HT1080 (cell line): Measurements from ENCODE around the gene CAPSL. TPM values are rescaled to one million over a fixed set of nuclear protein-coding genes. Genes with fewer than 3 reads are reported as not detected.
"Not testable (repeated sequence)": the region's sequence is repeated elsewhere in the genome, so short reads cannot be mapped to it uniquely, and the experiment has no call there.

Source experiments
- DNase-seq: peaks from one replicate; pipeline ENCODE4 v3.0.0-alpha.2; 2015; ENCODE audit warnings: low read depth
- total RNA-seq: library from RNA; depleted of rRNA; stranded (reverse); fragments of >200 nt; shearing (Covaris generic); gene quantifications from 2 replicates; pipeline ENCODE4 v1.2.3, GENCODE V29; 2014

CAPSL gene
- total RNA-seq, 1 experiment from 2014 or later: 0.61 TPM

- no peak for DNase-seq
Observed at GRCh38 chr5:35908228-35908627, 30.2 kb downstream of the CAPSL start.

DNA sequence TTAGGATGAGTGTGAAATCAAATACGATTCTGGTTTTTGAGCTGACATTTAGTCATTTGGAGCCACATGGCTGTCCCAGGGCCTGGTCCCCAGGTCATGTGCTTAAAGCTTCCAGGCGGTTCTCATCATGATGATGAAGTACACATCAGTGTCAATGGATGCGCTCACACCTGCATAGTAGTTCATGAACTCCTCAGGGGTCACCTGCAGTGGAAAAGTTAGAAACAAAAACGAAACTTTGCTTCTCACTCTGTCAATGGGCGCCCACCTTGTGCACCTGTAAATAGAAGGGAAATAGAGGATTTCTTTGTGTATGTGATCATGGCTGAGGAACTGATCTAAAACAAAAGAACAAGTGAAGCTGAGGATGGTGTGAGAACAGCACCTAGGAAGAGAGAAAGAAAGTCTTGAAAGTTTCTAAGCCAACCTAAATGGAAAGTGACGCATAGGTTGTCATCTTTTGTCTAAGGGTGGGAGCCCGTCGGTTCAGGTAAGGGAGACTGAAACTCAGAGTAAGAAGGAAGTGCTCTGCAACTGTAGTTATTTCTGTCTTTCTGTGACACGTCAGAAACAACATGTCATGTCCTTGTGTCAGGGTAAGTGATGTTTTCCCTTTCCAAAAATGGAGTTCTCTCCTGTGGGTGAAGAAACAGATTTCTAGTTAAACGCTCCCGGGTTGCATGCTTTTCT lies 33.8 kb downstream of the CAPSL start:
- no peak for DNase-seq

GRCh38 chr5:35903631-35904203 lies 34.7 kb downstream of the CAPSL start:
- no peak for DNase-seq

- DNase-seq: peak; percentile 74
Observed at GRCh38 chr5:35902046-35902672, 36.3 kb downstream of the CAPSL start.

GRCh38 chr5:35900972-35901695 lies 37.3 kb downstream of the CAPSL start:
- DNase-seq: no peak

DNA sequence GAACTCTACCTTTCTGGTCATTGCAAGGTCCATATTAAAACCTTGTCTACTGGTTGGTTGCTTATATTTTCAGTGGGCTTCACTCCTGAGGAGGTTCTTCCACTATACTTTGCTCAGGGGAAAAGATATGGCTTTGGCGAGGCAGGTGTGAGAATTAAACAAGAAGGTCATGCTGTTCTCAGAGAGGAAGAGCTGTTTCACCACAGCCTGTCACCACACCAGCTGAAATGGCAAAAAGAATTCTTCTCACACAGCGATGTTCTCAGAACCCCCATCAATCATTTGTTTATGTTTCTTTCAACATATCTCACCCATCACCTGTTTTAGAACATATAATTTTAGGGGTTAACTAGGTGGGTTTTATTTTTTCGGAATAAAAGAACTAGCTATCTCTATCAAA lies 38.6 kb downstream of the CAPSL start:
- DNase-seq: no peak

DNA sequence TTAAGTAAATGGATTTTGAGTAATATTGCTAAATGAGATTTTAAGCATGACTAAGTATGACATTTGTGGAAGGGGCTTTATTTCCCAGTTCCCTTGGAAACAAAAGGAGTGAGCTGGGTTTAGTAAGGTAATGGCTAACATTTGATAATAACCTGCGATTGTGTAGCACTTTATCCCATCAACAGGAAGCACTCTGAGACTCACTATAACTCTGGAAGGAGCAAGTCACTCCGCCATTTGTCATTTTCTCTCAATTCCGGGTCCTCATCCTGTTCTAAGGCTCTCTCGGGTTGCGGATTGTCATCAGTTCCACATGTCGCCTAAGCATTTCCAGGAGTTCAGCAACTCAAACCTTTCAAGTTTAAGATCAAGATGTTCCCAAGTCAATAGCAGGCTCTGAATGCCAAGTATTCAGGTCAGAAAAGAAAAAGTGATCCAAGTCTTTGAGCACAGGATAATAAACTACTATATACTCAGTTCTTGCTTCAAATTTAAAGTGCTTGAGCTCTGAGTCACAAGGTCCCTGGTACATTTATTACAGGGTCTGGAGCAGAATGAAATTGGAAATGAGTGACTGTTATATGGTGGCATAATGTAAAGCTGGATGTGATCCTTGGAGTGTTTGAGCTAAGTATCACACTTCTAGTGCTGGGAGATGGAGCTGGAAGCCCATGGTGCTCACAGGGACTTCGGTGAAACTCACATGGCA lies 39.3 kb downstream of the CAPSL start:
- no peak for DNase-seq

- no peak for DNase-seq
Observed at GRCh38 chr5:35894131-35894530, 44.3 kb downstream of the CAPSL start.

- DNase-seq: not testable (repeated sequence)
Observed at GRCh38 chr5:35892799-35893198, 45.6 kb downstream of the CAPSL start.

- DNase-seq: no peak
Observed at GRCh38 chr5:35890021-35891020, 48.1 kb downstream of the CAPSL start.

DNA sequence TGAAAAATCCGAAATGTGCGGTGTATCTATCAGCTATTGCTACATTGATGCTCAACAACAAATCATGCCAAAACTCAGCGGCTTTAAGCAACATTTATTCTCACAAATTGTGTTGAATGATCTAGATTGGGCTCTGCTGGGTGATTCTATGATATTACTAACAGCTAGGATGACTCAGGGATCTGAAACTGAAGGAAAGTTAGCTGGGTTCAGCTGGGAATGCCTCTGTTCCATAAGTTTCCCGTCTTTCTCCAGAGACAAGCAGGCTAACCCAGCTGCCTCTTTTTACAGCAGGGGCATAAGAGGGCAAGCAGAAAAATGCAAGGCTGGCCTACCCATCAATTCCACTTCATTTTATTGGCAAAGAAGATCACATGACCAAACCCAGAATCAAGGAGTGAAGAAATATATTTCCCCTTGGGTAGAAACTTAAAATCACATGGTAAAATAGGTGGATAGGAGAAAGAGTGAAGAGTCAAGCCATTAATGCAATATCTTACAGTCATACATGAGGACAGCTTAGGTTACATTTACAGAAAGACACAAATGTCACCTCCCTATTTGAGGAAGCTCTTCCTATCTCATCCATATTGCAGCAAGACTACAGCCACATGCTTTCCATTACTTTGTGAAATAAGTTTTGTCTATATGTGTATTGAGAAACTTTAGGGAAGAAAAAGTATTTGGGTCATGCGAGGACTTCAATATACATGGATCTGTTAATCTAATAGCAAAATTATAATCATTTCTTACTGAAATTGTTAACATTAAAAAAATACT lies 50.9 kb downstream of the CAPSL start:
- peak; percentile 28 for DNase-seq

- DNase-seq: no peak
Observed at GRCh38 chr5:35886381-35886780, 52.0 kb downstream of the CAPSL start.

DNA sequence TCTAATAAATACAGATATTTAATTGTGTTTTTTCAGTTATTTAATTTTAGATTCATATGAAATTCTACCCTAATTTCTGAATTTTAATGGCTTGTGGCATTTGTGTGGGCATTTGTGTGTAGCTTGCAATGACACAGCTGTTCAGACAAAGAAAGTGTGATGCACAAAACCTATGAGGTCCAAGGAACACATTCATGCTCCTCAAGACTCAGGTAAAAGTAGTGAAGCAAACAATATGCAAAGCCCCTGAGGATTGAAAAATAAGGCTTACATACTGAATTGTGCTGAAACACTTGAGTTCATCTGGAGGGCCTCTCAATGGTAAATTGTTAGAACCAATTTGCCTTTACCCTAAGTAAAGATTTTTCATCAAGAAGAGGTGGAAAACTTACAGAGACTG lies 53.6 kb downstream of the CAPSL start:
- no peak for DNase-seq

GRCh38 chr5:35884191-35884769 lies 54.1 kb downstream of the CAPSL start:
- DNase-seq: peak; percentile 94

GRCh38 chr5:35881758-35882157 lies 56.7 kb downstream of the CAPSL start:
- DNase-seq: peak; percentile 55

DNA sequence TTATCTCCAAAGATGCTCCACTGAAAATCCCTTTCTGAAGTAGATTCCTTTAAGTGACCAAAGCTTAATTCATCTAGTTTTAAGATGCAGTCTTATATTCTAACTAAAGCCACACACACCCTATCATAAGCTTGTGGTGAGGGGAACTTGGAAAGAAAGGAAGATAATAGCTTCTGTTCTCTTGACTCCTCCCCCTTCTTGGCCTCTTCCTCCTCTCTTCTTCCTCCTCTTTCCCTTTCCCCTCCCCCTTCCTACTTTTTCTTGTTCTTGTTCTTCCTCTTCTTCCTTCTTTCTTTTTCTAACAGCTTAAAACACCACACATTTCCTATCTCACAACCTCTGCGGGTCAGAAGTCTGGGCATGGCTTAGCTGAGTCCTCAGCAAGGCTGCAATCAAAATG lies 58.3 kb downstream of the CAPSL start:
- no peak for DNase-seq

GRCh38 chr5:35879649-35880048 lies 58.8 kb downstream of the CAPSL start:
- no peak for DNase-seq

DNA sequence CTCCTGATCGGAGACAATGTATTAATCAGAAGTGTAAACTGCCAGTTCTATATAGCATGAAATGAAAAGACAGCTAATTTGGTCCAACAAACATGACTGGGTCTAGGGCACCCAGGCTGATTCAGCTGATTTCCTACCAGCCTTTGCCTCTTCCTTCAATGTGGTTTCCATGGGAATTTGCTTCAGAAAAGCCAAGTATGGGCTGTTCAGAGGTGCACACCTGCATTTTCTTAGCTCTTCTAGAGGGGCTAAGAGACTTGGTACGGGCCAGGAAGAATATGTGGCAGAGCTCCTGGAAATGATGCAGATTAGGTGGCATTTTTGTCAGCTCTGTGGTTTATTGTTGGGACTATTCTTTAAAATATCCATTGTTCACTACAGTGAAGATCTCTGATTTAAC lies 59.3 kb downstream of the CAPSL start:
- no peak for DNase-seq

DNA sequence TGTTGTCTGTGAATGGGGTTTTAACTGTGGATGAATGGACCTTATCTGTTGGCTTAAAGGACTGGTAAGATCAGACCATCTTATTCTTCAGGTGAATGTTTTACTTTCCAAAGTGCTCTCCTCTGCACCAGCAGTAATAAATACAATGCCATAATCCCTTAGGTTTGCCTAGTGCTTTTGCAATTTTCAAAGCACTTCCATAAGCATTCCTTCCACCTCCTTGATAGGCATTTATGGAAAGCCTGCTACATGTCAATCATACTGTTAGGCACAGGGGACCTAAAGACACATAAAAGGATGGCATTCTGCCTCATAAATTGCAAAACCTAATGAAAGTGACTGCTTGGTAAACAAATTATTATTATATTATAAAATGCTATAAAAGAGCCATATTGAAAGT lies 60.3 kb downstream of the CAPSL start:
- DNase-seq: no peak
